PFSK-1 (cell line): ENCODE results near the gene IL10.

ENCODE experiments used
- FOXP2 ChIP-seq: optimal IDR thresholded peaks from 2 replicates; pipeline ENCODE3; 2011; ENCODE audit warnings: borderline replicate concordance, control low read depth, inconsistent platforms; ENCODE audit not compliant: insufficient read depth; ENCODE audit errors: extremely low read length, extremely low read depth
- POLR2AphosphoS5 ChIP-seq: IDR thresholded peaks from 2 replicates; pipeline ENCODE4 v1.6.1; 2012; ENCODE audit warnings: low read depth, mild to moderate bottlenecking, control low read depth, low read length, moderate library complexity
- REST ChIP-seq, 2 experiments: IDR thresholded peaks; 2 replicates each; pipeline versions ENCODE4 v1.6.1 to v1.8.0; 2011 to 2012; ENCODE audit warnings: low read depth in 2 of 2, low read length in 2 of 2, control low read depth in 1 of 2, inconsistent platforms in 1 of 2, mild to moderate bottlenecking in 1 of 2, moderate library complexity in 1 of 2; ENCODE audit not compliant: insufficient read depth in 1 of 2
- SIN3A ChIP-seq: IDR thresholded peaks from 2 replicates; pipeline ENCODE4 v1.6.1; 2012; ENCODE audit warnings: mild to moderate bottlenecking, low read length, moderate library complexity, borderline replicate concordance; ENCODE audit not compliant: insufficient read depth
- TAF1 ChIP-seq: IDR thresholded peaks from 2 replicates; pipeline ENCODE4 v1.6.1; 2012; ENCODE audit warnings: low read length, control low read depth, borderline replicate concordance; ENCODE audit not compliant: insufficient read depth

IL10 gene

DNA sequence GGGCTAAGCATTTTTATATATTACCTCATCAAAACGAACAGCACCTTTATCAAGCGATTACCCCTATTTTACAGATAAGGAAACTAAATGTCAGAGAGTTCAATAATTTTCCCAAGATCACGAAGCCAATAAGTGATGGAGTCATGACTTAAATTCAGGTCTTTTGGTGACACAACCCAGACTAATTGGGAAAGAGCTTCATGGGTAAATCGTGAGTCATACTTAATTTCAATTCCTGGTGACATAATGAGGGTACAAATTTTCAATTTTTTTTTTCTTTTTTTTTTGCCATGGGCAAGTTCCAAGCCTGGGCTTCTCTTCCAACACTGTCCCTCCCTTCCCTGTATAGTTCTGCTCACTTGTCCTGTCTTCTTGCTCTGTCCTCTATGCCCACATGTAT lies 30.1 kb upstream of the IL10 start:
- TF ChIP-seq FOXP2 (no peak), REST (IDR thresholded peaks at IDR 0.05; ENCODE audit: insufficient read depth in 1 of 2, low read depth in 2 of 2, low read length in 2 of 2) (no peak), POLR2AphosphoS5 (no peak), SIN3A (no peak), TAF1 (no peak)

- no peak for TF ChIP-seq REST (IDR thresholded peaks at IDR 0.05; ENCODE audit: insufficient read depth in 1 of 2, low read depth in 2 of 2, low read length in 2 of 2)
- no peak for TF ChIP-seq POLR2AphosphoS5
- no peak for TF ChIP-seq SIN3A
- no peak for TF ChIP-seq TAF1
- TF ChIP-seq FOXP2, result no peak
These were observed 29.2 kb upstream of the IL10 start for GRCh38 chr1:206801467-206801866.

DNA sequence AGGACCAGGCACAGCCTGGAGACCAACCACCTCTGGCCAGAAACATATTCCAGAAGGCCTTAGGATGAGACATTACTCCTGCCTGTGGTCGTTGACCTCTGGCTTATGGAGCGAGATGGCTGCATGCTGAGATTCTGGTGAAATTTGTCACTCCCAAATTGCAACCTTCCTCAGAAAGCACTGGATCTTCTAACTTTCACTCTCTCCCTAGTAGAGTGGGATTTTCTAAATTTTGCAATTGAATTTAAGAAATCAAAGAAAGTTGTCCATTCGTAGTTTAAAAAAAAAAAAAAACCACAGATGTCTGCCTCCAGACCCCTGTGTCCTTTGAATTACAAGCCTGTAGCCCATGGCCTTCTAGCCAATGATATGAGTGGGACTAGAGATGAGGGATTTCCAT lies 28.6 kb upstream of the IL10 start:
- TF ChIP-seq POLR2AphosphoS5 (no peak), TAF1 (no peak), FOXP2 (no peak), SIN3A (no peak), REST (IDR thresholded peaks at IDR 0.05; ENCODE audit: insufficient read depth in 1 of 2, low read depth in 2 of 2, low read length in 2 of 2) (no peak)

DNA sequence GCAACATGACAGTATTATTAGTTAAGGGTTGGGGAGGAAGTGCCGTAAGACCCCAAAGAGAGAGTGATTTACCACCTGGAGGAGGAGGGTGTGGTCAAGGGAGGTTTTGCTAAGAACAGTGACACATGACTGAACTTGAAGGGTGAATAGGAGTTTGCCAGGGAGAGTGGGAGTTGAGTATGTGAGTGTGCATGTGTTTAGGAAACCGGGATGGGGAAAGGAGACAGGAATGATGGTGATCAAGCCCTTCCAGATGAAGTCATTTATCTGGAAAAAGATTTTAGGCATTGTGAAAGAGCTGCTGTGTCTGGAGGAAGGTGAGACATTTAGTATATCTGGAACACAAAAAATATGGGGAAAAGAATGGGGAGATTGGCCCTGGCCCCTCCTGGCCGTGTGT lies 28.1 kb upstream of the IL10 start:
- TF ChIP-seq REST (IDR thresholded peaks at IDR 0.05; ENCODE audit: insufficient read depth in 1 of 2, low read depth in 2 of 2, low read length in 2 of 2), result no peak
- no peak for TF ChIP-seq FOXP2
- TF ChIP-seq SIN3A, result no peak
- TF ChIP-seq POLR2AphosphoS5, result no peak
- no peak for TF ChIP-seq TAF1

DNA sequence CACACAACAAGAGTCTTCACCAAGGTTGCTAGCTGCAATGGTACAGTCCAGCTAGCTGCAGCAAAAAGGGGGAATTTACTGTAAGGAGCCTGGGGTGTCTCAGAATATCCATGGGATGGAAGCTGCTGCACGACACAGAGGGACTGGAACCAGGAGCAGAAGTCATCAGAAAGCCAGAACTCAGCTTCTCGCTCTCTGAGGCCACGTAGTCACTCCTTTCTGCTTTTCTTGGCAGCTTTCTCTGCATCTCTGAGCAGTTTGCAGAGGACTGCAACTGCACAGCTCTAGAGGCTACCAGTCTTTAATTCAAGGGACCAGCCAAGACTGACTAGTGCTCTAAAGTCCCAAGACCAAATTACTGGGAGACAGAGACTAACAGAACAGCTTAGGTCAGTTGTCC lies 27.0 kb upstream of the IL10 start:
- TF ChIP-seq REST (IDR thresholded peaks at IDR 0.05; ENCODE audit: insufficient read depth in 1 of 2, low read depth in 2 of 2, low read length in 2 of 2) (no peak), TAF1 (no peak), POLR2AphosphoS5 (no peak), FOXP2 (no peak), SIN3A (no peak)
